Uterus (tissue), 2 donors: Measurements from ENCODE around the gene FOXN3.

Experiments used
- POLR2A ChIP-seq, 2 donors: fragments of 450-650 bp; IDR thresholded peaks; one replicate each; pipeline ENCODE4 v1.6.1; 2016; ENCODE audit warnings: antibody characterized with exemption in 2 of 2, mild to moderate bottlenecking in 1 of 2, moderate library complexity in 1 of 2
- TF ChIP-seq, protein P1 (sequence below), 4 experiments: fragments of 200-600 bp in 2 of 4; fragments of 450-650 bp in 2 of 4; sonication (generic) in 2 of 4; IDR thresholded peaks; one replicate each; pipeline ENCODE4 v1.5.1; 2016 to 2019; ENCODE audit warnings: antibody characterized with exemption in 4 of 4, mild to moderate bottlenecking in 2 of 4, moderate library complexity in 1 of 4

DNA sequence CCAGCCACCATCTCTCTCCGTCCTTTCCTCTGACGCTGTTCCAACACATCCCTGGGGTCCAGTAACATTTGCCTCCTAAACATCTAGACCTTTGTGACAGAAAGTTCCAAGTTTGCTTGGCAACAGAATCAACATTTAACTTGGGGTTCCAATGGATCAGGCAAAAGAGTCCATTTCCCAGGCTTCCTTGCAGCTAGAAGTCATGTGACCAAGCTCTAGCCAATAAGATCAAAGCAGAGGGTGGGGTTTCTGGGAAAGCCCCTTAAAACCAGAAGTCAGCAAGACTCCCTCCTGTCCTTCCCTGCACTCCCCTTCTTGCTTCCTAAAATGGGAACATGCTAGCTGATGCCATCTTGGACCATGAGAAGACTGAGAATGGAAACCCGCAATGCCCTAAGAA, 14.7 kb downstream of the FOXN3 start:
- TF ChIP-seq POLR2A (IDR thresholded peaks at IDR 0.05) = no peak
- TF ChIP-seq, protein P1, sequence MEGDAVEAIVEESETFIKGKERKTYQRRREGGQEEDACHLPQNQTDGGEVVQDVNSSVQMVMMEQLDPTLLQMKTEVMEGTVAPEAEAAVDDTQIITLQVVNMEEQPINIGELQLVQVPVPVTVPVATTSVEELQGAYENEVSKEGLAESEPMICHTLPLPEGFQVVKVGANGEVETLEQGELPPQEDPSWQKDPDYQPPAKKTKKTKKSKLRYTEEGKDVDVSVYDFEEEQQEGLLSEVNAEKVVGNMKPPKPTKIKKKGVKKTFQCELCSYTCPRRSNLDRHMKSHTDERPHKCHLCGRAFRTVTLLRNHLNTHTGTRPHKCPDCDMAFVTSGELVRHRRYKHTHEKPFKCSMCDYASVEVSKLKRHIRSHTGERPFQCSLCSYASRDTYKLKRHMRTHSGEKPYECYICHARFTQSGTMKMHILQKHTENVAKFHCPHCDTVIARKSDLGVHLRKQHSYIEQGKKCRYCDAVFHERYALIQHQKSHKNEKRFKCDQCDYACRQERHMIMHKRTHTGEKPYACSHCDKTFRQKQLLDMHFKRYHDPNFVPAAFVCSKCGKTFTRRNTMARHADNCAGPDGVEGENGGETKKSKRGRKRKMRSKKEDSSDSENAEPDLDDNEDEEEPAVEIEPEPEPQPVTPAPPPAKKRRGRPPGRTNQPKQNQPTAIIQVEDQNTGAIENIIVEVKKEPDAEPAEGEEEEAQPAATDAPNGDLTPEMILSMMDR (IDR thresholded peaks at IDR 0.05) = no peak
